Keratinocyte (primary cell): Measurements from ENCODE around the gene ARMC6. TPM values are rescaled to one million over a fixed set of nuclear protein-coding genes. Genes with fewer than 3 reads are reported as not detected.

Experiments used
- DNase-seq: peaks from one replicate; pipeline ENCODE4 v3.0.0-alpha.2; 2011; ENCODE audit warnings: low read depth, missing footprints, low spot score
- FAIRE-seq: peaks from 2 replicates; lab custom pipeline; 2011; peaks lifted over from hg19 to GRCh38; lab: Jason Lieb, UNC
- H2AFZ ChIP-seq: 2 replicates; pipeline ENCODE4 v1.6.0; 2012; ENCODE audit warnings: low read length, control low read depth, inconsistent platforms; ENCODE audit not compliant: control insufficient read depth
- H3K27ac ChIP-seq: 2 replicates; pipeline ENCODE4 v1.5.1; 2011; ENCODE audit warnings: low read length; ENCODE audit not compliant: control insufficient read depth, insufficient read depth
- H3K27me3 ChIP-seq: 3 replicates; pipeline ENCODE4 v1.6.0; 2011; ENCODE audit warnings: low read length; ENCODE audit not compliant: control insufficient read depth, insufficient read depth; ENCODE audit errors: extremely low read depth
- H3K36me3 ChIP-seq, 2 experiments: 2 replicates in 1 of 2; 3 replicates in 1 of 2; pipeline ENCODE4 v1.5.1; 2011; ENCODE audit warnings: low read length in 2 of 2, mild to moderate bottlenecking in 1 of 2; ENCODE audit not compliant: control insufficient read depth in 2 of 2, insufficient read depth in 2 of 2; ENCODE audit errors: extremely low read depth in 1 of 2
- H3K4me1 ChIP-seq: 3 replicates; pipeline ENCODE4 v1.5.1; 2011; ENCODE audit warnings: low read length; ENCODE audit not compliant: control insufficient read depth, insufficient read depth; ENCODE audit errors: extremely low read depth
- H3K4me2 ChIP-seq: 3 replicates; pipeline ENCODE4 v1.6.0; 2011; ENCODE audit warnings: low read depth, low read length; ENCODE audit not compliant: control insufficient read depth, insufficient read depth; ENCODE audit errors: extremely low read depth
- H3K4me3 ChIP-seq, 3 experiments: fragments of 200-600 bp in 1 of 3; sonication (generic) in 1 of 3; 2 replicates in 2 of 3; 3 replicates in 1 of 3; pipeline ENCODE4 v1.5.1; 2011 to 2016; ENCODE audit warnings: low read length in 3 of 3, mild to moderate bottlenecking in 3 of 3, control low read depth in 2 of 3, inconsistent platforms in 1 of 3, low read depth in 1 of 3, mixed read lengths in 1 of 3, mixed run types in 1 of 3, moderate library complexity in 1 of 3; ENCODE audit not compliant: control insufficient read depth in 2 of 3, insufficient read depth in 2 of 3; ENCODE audit errors: extremely low read depth in 1 of 3
- H3K79me2 ChIP-seq: 2 replicates; pipeline ENCODE4 v1.6.0; 2012; ENCODE audit warnings: low read length; ENCODE audit not compliant: control insufficient read depth, insufficient read depth
- H3K9ac ChIP-seq: 3 replicates; pipeline ENCODE4 v1.6.0; 2011; ENCODE audit warnings: low read length; ENCODE audit not compliant: control insufficient read depth, insufficient read depth; ENCODE audit errors: extremely low read depth
- H3K9me1 ChIP-seq: 3 replicates; pipeline ENCODE4 v1.6.0; 2011; ENCODE audit warnings: low read length; ENCODE audit not compliant: control insufficient read depth, insufficient read depth; ENCODE audit errors: extremely low read depth
- H3K9me3 ChIP-seq: 2 replicates; pipeline ENCODE4 v1.5.1; 2012; ENCODE audit warnings: low read depth, low read length; ENCODE audit not compliant: control insufficient read depth
- H4K20me1 ChIP-seq: 3 replicates; pipeline ENCODE4 v1.6.0; 2011; ENCODE audit warnings: low read length; ENCODE audit not compliant: control insufficient read depth, insufficient read depth; ENCODE audit errors: extremely low read depth
- CTCF ChIP-seq, 3 experiments: IDR thresholded peaks in 1 of 3; conservative IDR thresholded peaks in 1 of 3; optimal IDR thresholded peaks in 1 of 3; 2 replicates in 2 of 3; 3 replicates in 1 of 3; pipeline versions ENCODE3 to v1.5.1; 2011; ENCODE audit warnings: low read length in 3 of 3, mild to moderate bottlenecking in 3 of 3, moderate library complexity in 2 of 3, control low read depth in 1 of 3, inconsistent platforms in 1 of 3; ENCODE audit not compliant: insufficient read depth in 2 of 3; ENCODE audit errors: extremely low read depth in 1 of 3
- EZH2 ChIP-seq: IDR thresholded peaks from one replicate; pipeline ENCODE4 v1.6.1; 2012; ENCODE audit warnings: inconsistent platforms, mild to moderate bottlenecking, low read length, moderate library complexity
- dilution Hi-C: fragments of 300-500 bp; cut with MboI; formaldehyde crosslinking; loops from one replicate; pipeline ENCODE4 v1.7.0; 2020; ENCODE audit warnings: low sequenced_read_pairs; ENCODE audit not compliant: extremely low pct_ligation_motif_present
- polyA plus RNA-seq, 5 experiments: library from polyadenylated mRNA; depleted of rRNA in 3 of 5; stranded (reverse) in 3 of 5; stranded (forward) in 1 of 5; unstranded in 1 of 5; fragments of >200 nt; gene quantifications; 1 replicate in 1 of 5; 2 replicates in 3 of 5; 3 replicates in 1 of 5; pipeline versions ENCODE4 v1.2.1 to v1.2.3, GENCODE V29; 2011 to 2012; ENCODE audit warnings: missing spikeins in 2 of 5, low read depth in 1 of 5, low replicate concordance in 1 of 5

Gene ARMC6
- polyA plus RNA-seq, 1 donor (not counting 4 experiments of a cell fraction or from before 2014, with no cell fraction given) = 23.8 TPM

GRCh38 chr19:18985257-18985656 is 48.1 kb upstream of the ARMC6 start:
- Histone ChIP-seq H3K4me2 (no peak overlapping the region), H3K9me1 (no peaks in the 10 kb centered on the region), H4K20me1 (no peaks in the 10 kb centered on the region), H3K9me3 (no peaks in the 10 kb centered on the region), H3K27ac (no peak overlapping the region), H3K4me3 (no peak overlapping the region), H3K9ac (no peak overlapping the region), H3K4me1 (peaks cover 3% of the 10 kb centered on the region), H3K36me3 (peaks cover 0 to 3% of the 10 kb centered on the region in 2 experiments), H3K79me2 (no peaks in the 10 kb centered on the region), H2AFZ (no peak overlapping the region), H3K27me3 (no peaks in the 10 kb centered on the region)
- dilution Hi-C loops = no loop called here
- FAIRE-seq (no peak), DNase-seq (no peak)
- no peak for TF ChIP-seq EZH2
- TF ChIP-seq CTCF (optimal IDR thresholded peaks at IDR 0.05 in 1 of 3, IDR thresholded peaks at IDR 0.05 in 1 of 3, conservative IDR thresholded peaks at IDR 0.05 in 1 of 3; ENCODE audit: extremely low read depth in 1 of 3, insufficient read depth in 2 of 3, low read length in 3 of 3) = no peak

- no peak for FAIRE-seq
- Histone ChIP-seq H2AFZ (no peak overlapping the region), H3K36me3 (peaks cover 0 to 11% of the 10 kb centered on the region in 2 experiments), H3K9ac (no peak overlapping the region), H3K4me1 (peaks cover 3% of the 10 kb centered on the region), H3K9me3 (no peaks in the 10 kb centered on the region), H3K79me2 (no peaks in the 10 kb centered on the region), H3K4me3 (no peak overlapping the region), H3K27me3 (no peaks in the 10 kb centered on the region), H3K27ac (no peak overlapping the region), H3K4me2 (no peak overlapping the region), H4K20me1 (no peaks in the 10 kb centered on the region), H3K9me1 (no peaks in the 10 kb centered on the region)
- dilution Hi-C loops = no loop called here
- no peak for DNase-seq
- TF ChIP-seq EZH2 = no peak
- no peak for TF ChIP-seq CTCF (optimal IDR thresholded peaks at IDR 0.05 in 1 of 3, IDR thresholded peaks at IDR 0.05 in 1 of 3, conservative IDR thresholded peaks at IDR 0.05 in 1 of 3; ENCODE audit: extremely low read depth in 1 of 3, insufficient read depth in 2 of 3, low read length in 3 of 3)
Measured at GRCh38 chr19:18987456-18987855, 45.9 kb upstream of the ARMC6 start.
